GM23338 (cell line): ENCODE data around the gene ABI2.
"Not testable (repeated sequence)": the region's sequence is repeated elsewhere in the genome, so short reads cannot be mapped to it uniquely, and the experiment has no call there.

Experiments used
- EZH2phosphoT487 ChIP-seq: fragments of 200-600 bp; sonication (generic); IDR thresholded peaks from one replicate; pipeline ENCODE4 v1.8.1; 2018; ENCODE audit warnings: antibody characterized with exemption; ENCODE audit not compliant: unreplicated experiment
- TF ChIP-seq, protein P1 (sequence below), 2 experiments: fragments of 200-600 bp in 1 of 2; sonication (generic) in 1 of 2; conservative IDR thresholded peaks; 2 replicates each; pipeline versions ENCODE4 v1.5.1 to v1.6.1; 2016 to 2017; ENCODE audit warnings: antibody characterized with exemption in 2 of 2, low read depth in 2 of 2, mild to moderate bottlenecking in 2 of 2, moderate library complexity in 1 of 2

GRCh38 chr2:203429643-203430042 is 101.4 kb downstream of the ABI2 start:
- TF ChIP-seq, protein P1, sequence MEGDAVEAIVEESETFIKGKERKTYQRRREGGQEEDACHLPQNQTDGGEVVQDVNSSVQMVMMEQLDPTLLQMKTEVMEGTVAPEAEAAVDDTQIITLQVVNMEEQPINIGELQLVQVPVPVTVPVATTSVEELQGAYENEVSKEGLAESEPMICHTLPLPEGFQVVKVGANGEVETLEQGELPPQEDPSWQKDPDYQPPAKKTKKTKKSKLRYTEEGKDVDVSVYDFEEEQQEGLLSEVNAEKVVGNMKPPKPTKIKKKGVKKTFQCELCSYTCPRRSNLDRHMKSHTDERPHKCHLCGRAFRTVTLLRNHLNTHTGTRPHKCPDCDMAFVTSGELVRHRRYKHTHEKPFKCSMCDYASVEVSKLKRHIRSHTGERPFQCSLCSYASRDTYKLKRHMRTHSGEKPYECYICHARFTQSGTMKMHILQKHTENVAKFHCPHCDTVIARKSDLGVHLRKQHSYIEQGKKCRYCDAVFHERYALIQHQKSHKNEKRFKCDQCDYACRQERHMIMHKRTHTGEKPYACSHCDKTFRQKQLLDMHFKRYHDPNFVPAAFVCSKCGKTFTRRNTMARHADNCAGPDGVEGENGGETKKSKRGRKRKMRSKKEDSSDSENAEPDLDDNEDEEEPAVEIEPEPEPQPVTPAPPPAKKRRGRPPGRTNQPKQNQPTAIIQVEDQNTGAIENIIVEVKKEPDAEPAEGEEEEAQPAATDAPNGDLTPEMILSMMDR (conservative IDR thresholded peaks at IDR 0.05; ENCODE audit: low read depth in 2 of 2): not testable (repeated sequence)
- TF ChIP-seq EZH2phosphoT487: not testable (repeated sequence)
